Measurements from ENCODE around the gene SESN1.

DNA sequence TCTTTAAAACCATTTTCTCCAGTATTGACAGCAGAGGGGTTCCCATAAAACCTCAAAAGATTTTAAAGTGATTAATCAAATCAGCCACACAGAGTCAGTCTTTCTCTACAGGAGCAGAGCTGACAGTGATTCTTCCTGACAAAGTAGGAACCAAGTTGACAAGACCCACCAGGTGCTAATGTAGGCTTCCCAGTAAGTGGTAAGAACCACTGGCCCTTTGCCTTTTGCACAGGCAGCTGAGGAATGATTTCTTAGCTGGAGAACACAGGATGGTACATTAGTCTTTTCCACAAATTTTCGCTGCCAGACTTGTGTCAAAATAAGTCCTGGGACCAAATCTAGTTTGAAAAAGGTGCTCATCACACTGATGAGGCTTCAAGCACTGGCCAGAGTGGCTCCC, 150.6 kb downstream of the SESN1 start:
- TF ChIP-seq, protein P1, sequence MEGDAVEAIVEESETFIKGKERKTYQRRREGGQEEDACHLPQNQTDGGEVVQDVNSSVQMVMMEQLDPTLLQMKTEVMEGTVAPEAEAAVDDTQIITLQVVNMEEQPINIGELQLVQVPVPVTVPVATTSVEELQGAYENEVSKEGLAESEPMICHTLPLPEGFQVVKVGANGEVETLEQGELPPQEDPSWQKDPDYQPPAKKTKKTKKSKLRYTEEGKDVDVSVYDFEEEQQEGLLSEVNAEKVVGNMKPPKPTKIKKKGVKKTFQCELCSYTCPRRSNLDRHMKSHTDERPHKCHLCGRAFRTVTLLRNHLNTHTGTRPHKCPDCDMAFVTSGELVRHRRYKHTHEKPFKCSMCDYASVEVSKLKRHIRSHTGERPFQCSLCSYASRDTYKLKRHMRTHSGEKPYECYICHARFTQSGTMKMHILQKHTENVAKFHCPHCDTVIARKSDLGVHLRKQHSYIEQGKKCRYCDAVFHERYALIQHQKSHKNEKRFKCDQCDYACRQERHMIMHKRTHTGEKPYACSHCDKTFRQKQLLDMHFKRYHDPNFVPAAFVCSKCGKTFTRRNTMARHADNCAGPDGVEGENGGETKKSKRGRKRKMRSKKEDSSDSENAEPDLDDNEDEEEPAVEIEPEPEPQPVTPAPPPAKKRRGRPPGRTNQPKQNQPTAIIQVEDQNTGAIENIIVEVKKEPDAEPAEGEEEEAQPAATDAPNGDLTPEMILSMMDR (IDR thresholded peaks at IDR 0.05) = no peak
- no peak for TF ChIP-seq POLR2A (IDR thresholded peaks at IDR 0.05)
